Right lobe of liver (tissue), 4 donors: ENCODE results near the gene EEF2K.

Experiments
- POLR2A ChIP-seq: fragments of 450-650 bp; IDR thresholded peaks from one replicate; pipeline ENCODE4 v1.6.1; 2017; ENCODE audit warnings: antibody characterized with exemption, mild to moderate bottlenecking
- TF ChIP-seq, protein P1 (sequence below), 4 donors: fragments of 200-600 bp in 3 of 4; fragments of 450-650 bp in 1 of 4; IDR thresholded peaks; one replicate each; pipeline versions ENCODE4 v1.5.1 to v1.8.0; 2016 to 2022; ENCODE audit warnings: antibody characterized with exemption in 4 of 4, mild to moderate bottlenecking in 2 of 4
- donor health status: DM: no; HTN: no; CAD: no.
- donor health status: DM: no; HTN: no; CAD: no.
- donor health status: DM: no; HTN: yes; CAD: no.

GRCh38 chr16:22233037-22233372 is 26.9 kb downstream of the EEF2K start:
- TF ChIP-seq POLR2A: no peak
- TF ChIP-seq, protein P1, sequence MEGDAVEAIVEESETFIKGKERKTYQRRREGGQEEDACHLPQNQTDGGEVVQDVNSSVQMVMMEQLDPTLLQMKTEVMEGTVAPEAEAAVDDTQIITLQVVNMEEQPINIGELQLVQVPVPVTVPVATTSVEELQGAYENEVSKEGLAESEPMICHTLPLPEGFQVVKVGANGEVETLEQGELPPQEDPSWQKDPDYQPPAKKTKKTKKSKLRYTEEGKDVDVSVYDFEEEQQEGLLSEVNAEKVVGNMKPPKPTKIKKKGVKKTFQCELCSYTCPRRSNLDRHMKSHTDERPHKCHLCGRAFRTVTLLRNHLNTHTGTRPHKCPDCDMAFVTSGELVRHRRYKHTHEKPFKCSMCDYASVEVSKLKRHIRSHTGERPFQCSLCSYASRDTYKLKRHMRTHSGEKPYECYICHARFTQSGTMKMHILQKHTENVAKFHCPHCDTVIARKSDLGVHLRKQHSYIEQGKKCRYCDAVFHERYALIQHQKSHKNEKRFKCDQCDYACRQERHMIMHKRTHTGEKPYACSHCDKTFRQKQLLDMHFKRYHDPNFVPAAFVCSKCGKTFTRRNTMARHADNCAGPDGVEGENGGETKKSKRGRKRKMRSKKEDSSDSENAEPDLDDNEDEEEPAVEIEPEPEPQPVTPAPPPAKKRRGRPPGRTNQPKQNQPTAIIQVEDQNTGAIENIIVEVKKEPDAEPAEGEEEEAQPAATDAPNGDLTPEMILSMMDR (IDR thresholded peaks at IDR 0.05): no peak
